DND-41 (cell line): Measurements from ENCODE around the gene MYLK.

Experiments used
- ATAC-seq: fragments of 200-7000 bp; cut with Tn5 transposase; 3 replicates; pipeline ENCODE4 v1.9.1; 2021; ENCODE audit warnings: low read depth; ENCODE audit not compliant: insufficient read depth
- DNase-seq: peaks from one replicate; pipeline ENCODE4 v3.0.0-alpha.2; 2020
- H2AFZ ChIP-seq: 2 replicates; pipeline ENCODE4 v1.6.0; 2012; ENCODE audit warnings: low read depth, low read length
- H3K27ac ChIP-seq: 2 replicates; pipeline ENCODE4 v1.5.1; 2012; ENCODE audit warnings: low read length, inconsistent platforms
- H3K27me3 ChIP-seq: fragments of 200-600 bp; sonication (generic); 2 replicates; pipeline ENCODE4 v1.6.0; 2012; ENCODE audit warnings: low read length, mild to moderate bottlenecking, inconsistent platforms; ENCODE audit not compliant: insufficient read depth, poor library complexity
- H3K36me3 ChIP-seq: 2 replicates; pipeline ENCODE4 v1.5.1; 2012; ENCODE audit warnings: low read length, inconsistent platforms; ENCODE audit not compliant: insufficient read depth
- H3K4me1 ChIP-seq: 2 replicates; pipeline ENCODE4 v1.5.1; 2012; ENCODE audit warnings: mild to moderate bottlenecking, low read length; ENCODE audit not compliant: insufficient read depth
- H3K4me2 ChIP-seq: 2 replicates; pipeline ENCODE4 v1.6.0; 2012; ENCODE audit warnings: mild to moderate bottlenecking, moderate library complexity, low read length, inconsistent platforms; ENCODE audit not compliant: insufficient read depth
- H3K4me3 ChIP-seq, 2 experiments: fragments of 200-600 bp in 1 of 2; shearing (Covaris generic) in 1 of 2; 2 replicates each; pipeline ENCODE4 v1.5.1; 2012 to 2016; ENCODE audit warnings: inconsistent platforms in 2 of 2, low read length in 2 of 2, mild to moderate bottlenecking in 2 of 2, low read depth in 1 of 2, moderate library complexity in 1 of 2
- H3K79me2 ChIP-seq: 2 replicates; pipeline ENCODE4 v1.6.0; 2012; ENCODE audit warnings: low read length, inconsistent platforms; ENCODE audit not compliant: insufficient read depth
- H3K9ac ChIP-seq: 2 replicates; pipeline ENCODE4 v1.6.0; 2012; ENCODE audit warnings: low read depth, mild to moderate bottlenecking, inconsistent platforms, low read length, moderate library complexity
- H3K9me3 ChIP-seq: 2 replicates; pipeline ENCODE4 v1.5.1; 2012; ENCODE audit warnings: low read length, moderate library complexity, mild to moderate bottlenecking, inconsistent platforms; ENCODE audit not compliant: insufficient read depth, severe bottlenecking
- H4K20me1 ChIP-seq: 2 replicates; pipeline ENCODE4 v1.6.0; 2012; ENCODE audit warnings: low read length; ENCODE audit not compliant: insufficient read depth
- CTCF ChIP-seq: IDR thresholded peaks from 2 replicates; pipeline ENCODE4 v1.5.1; 2012; ENCODE audit warnings: borderline replicate concordance, low read length, moderate library complexity, mild to moderate bottlenecking; ENCODE audit not compliant: poor library complexity, severe bottlenecking; ENCODE audit errors: extremely low read depth
- EZH2 ChIP-seq: IDR thresholded peaks from 3 replicates; pipeline ENCODE4 v1.6.1; 2012; ENCODE audit warnings: borderline replicate concordance, low read depth, mild to moderate bottlenecking, moderate library complexity, low read length, inconsistent platforms; ENCODE audit not compliant: severe bottlenecking

The MYLK gene

GRCh38 chr3:123832692-123833397 lies 51.3 kb downstream of the MYLK start:
- Histone ChIP-seq H3K79me2 (no peaks in the 10 kb centered on the region), H3K4me3 (no peak overlapping the region), H3K4me1 (no peaks in the 10 kb centered on the region), H2AFZ (no peak overlapping the region), H3K9me3 (peaks cover 4% of the 10 kb centered on the region), H3K9ac (no peak overlapping the region), H3K27ac (no peak overlapping the region), H3K4me2 (no peak overlapping the region), H3K27me3 (no peaks in the 10 kb centered on the region), H3K36me3 (no peaks in the 10 kb centered on the region), H4K20me1 (no peaks in the 10 kb centered on the region)
- no peak for TF ChIP-seq EZH2
- no peak for TF ChIP-seq CTCF
- no peak for DNase-seq
- no peak for ATAC-seq

- Histone ChIP-seq H2AFZ (no peak overlapping the region), H3K79me2 (no peaks in the 10 kb centered on the region), H4K20me1 (no peaks in the 10 kb centered on the region), H3K27ac (no peak overlapping the region), H3K4me2 (no peak overlapping the region), H3K9ac (no peak overlapping the region), H3K9me3 (peaks cover 11% of the 10 kb centered on the region), H3K4me1 (no peaks in the 10 kb centered on the region), H3K36me3 (no peaks in the 10 kb centered on the region), H3K4me3 (no peak overlapping the region), H3K27me3 (no peaks in the 10 kb centered on the region)
- DNase-seq (no peak), ATAC-seq (no peak)
- TF ChIP-seq EZH2 (no peak), CTCF (no peak)
Measured at GRCh38 chr3:123831420-123831819, 52.7 kb downstream of the MYLK start.

- Histone ChIP-seq H3K4me3 (no peak overlapping the region), H3K27ac (no peak overlapping the region), H3K4me2 (no peak overlapping the region), H3K36me3 (no peaks in the 10 kb centered on the region), H3K4me1 (no peaks in the 10 kb centered on the region), H3K9ac (no peak overlapping the region), H4K20me1 (no peaks in the 10 kb centered on the region), H3K79me2 (no peaks in the 10 kb centered on the region), H2AFZ (no peak overlapping the region), H3K9me3 (peaks cover 9% of the 10 kb centered on the region), H3K27me3 (peaks cover 28% of the 10 kb centered on the region)
- no peak for TF ChIP-seq EZH2
- TF ChIP-seq CTCF: no peak
- ATAC-seq: no peak
- DNase-seq: no peak
Measured at GRCh38 chr3:123821920-123822319, 62.2 kb downstream of the MYLK start.

GRCh38 chr3:123819949-123820348 lies 64.2 kb downstream of the MYLK start:
- Histone ChIP-seq H3K79me2 (no peaks in the 10 kb centered on the region), H4K20me1 (no peaks in the 10 kb centered on the region), H3K9ac (no peak overlapping the region), H3K27ac (no peak overlapping the region), H3K4me1 (no peaks in the 10 kb centered on the region), H3K4me2 (no peak overlapping the region), H3K36me3 (no peaks in the 10 kb centered on the region), H2AFZ (no peak overlapping the region), H3K27me3 (peaks cover 31% of the 10 kb centered on the region), H3K9me3 (no peaks in the 10 kb centered on the region), H3K4me3 (no peak overlapping the region)
- TF ChIP-seq CTCF (no peak), EZH2 (no peak)
- no peak for ATAC-seq
- no peak for DNase-seq
